Measurements from ENCODE around the gene CSN3. TPM values are rescaled to one million over a fixed set of nuclear protein-coding genes. Genes with fewer than 3 reads are reported as not detected.
"Not testable (repeated sequence)": the region's sequence is repeated elsewhere in the genome, so short reads cannot be mapped to it uniquely, and the experiment has no call there.

CSN3 gene
- total RNA-seq, 2 experiments from 2014 or later, result not detected

DNA sequence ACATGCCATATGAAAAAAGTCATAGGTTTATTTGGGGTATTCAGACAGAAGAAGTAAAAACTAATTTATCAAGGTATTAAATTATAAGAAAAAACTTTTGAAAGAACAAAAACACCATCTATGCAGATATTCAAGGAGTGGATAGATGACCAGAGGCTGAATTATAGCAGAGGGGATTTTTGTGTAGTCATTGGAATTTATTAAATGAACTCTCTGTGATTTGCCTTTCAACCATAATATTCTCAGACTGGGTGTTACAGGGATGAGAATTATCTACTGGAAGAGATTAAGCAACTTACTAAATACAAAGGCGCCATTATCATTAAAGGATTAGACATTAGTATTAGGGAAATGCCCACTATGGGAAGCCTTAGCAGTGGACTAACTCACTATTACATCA is 25.8 kb upstream of the CSN3 start:
- BruUV-seq (replicated peaks); H4K20me1 ChIP-seq (ENCODE audit: insufficient read depth, low read length); H3K79me2 ChIP-seq (ENCODE audit: insufficient read depth, low read depth, low read length); H2AFZ ChIP-seq (ENCODE audit: low read length); H3K27ac ChIP-seq (ENCODE audit: low read depth, low read length, poor library complexity, severe bottlenecking); H3K9me3 ChIP-seq (ENCODE audit: low read length); H3K4me3 ChIP-seq (ENCODE audit: low read depth, low read length, poor library complexity, severe bottlenecking); H3K4me1 ChIP-seq (ENCODE audit: insufficient read depth, low read length, poor library complexity, severe bottlenecking); intact Hi-C loops (cut with micrococcal nuclease; ENCODE audit: unreplicated experiment); CTCF ChIA-PET (ENCODE audit: unreplicated experiment); DNase-seq (ENCODE audit: low spot score); H3K9me2 ChIP-seq (ENCODE audit: insufficient read depth, low read length); H3K36me3 ChIP-seq (ENCODE audit: insufficient read depth, low read length); H3K4me2 ChIP-seq (ENCODE audit: low read length): not testable (repeated sequence)
- POLR2A ChIA-PET, result interaction anchor here (0.7 kb wide), 1 partner anchor 1184 kb away, joined by 5 read pairs; no protein-coding TSS in a partner anchor

DNA sequence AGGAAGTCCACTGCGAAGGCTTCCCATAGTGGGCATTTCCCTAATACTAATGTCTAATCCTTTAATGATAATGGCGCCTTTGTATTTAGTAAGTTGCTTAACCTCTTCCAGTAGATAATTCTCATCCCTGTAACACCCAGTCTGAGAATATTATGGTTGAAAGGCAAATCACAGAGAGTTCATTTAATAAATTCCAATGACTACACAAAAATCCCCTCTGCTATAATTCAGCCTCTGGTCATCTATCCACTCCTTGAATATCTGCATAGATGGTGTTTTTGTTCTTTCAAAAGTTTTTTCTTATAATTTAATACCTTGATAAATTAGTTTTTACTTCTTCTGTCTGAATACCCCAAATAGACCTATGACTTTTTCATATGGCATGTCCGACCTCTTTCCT is 21.0 kb upstream of the CSN3 start:
- H3K9me3 ChIP-seq (ENCODE audit: low read length); H2AFZ ChIP-seq (ENCODE audit: low read length); intact Hi-C loops (cut with micrococcal nuclease; ENCODE audit: unreplicated experiment); H3K79me2 ChIP-seq (ENCODE audit: insufficient read depth, low read depth, low read length); H4K20me1 ChIP-seq (ENCODE audit: insufficient read depth, low read length); H3K4me3 ChIP-seq (ENCODE audit: low read depth, low read length, poor library complexity, severe bottlenecking); H3K4me2 ChIP-seq (ENCODE audit: low read length); BruUV-seq (replicated peaks); H3K4me1 ChIP-seq (ENCODE audit: insufficient read depth, low read length, poor library complexity, severe bottlenecking); H3K36me3 ChIP-seq (ENCODE audit: insufficient read depth, low read length); CTCF ChIA-PET (ENCODE audit: unreplicated experiment); DNase-seq (ENCODE audit: low spot score); H3K9me2 ChIP-seq (ENCODE audit: insufficient read depth, low read length); H3K27ac ChIP-seq (ENCODE audit: low read depth, low read length, poor library complexity, severe bottlenecking): not testable (repeated sequence)
- POLR2A ChIA-PET, result interaction anchor here (0.6 kb wide), 1 partner anchor 9 kb away, joined by 3 read pairs; no protein-coding TSS in a partner anchor

DNA sequence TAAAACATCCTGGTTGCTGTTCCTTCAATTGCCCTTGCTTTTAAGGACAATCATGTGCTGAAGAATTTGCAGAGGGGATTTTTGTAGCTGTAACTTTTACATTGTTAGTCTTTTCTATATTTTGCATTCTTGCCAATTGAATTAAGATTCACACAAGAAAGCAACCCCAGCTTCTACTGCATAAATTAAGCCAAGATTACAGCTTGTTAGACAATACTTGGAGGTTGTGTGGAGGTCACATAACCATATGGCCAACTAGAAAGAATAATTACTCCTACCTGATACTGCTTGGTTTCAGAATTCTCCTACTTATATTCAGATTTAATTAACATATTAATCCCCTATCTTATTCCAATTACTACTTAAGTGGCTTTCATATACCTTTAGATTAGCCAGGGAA is 20.6 kb upstream of the CSN3 start:
- POLR2A ChIA-PET; DNase-seq (ENCODE audit: low spot score); H3K27ac ChIP-seq (ENCODE audit: low read depth, low read length, poor library complexity, severe bottlenecking); H3K4me3 ChIP-seq (ENCODE audit: low read depth, low read length, poor library complexity, severe bottlenecking); H3K4me2 ChIP-seq (ENCODE audit: low read length); intact Hi-C loops (cut with micrococcal nuclease; ENCODE audit: unreplicated experiment); H2AFZ ChIP-seq (ENCODE audit: low read length); CTCF ChIA-PET (ENCODE audit: unreplicated experiment); H3K36me3 ChIP-seq (ENCODE audit: insufficient read depth, low read length); H4K20me1 ChIP-seq (ENCODE audit: insufficient read depth, low read length); H3K9me2 ChIP-seq (ENCODE audit: insufficient read depth, low read length); BruUV-seq (replicated peaks); H3K9me3 ChIP-seq (ENCODE audit: low read length); H3K4me1 ChIP-seq (ENCODE audit: insufficient read depth, low read length, poor library complexity, severe bottlenecking); H3K79me2 ChIP-seq (ENCODE audit: insufficient read depth, low read depth, low read length): not testable (repeated sequence)

DNA sequence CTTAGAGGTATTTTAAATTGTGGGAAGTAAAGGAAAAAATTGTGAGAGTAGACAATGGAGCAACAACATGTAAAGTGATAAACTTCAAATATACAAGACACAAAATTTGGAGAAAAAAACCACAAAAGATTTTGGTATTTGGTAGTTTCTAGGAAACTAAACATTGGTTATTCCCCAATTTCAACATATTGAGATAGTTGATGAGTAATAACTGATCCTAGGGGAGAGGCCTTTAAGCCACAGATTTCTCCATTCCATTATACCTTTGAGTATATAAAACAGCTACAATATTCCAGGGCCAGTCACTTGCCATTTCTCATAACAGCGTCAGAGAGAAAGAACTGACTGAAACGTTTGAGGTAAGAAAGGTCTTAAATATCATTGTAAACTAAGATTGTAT is 16.6 kb upstream of the CSN3 start, which contains the start of gene FDCSP:
FDCSP (plus strand) TSS at position 301 of the 400 bp plus-strand sequence. CDS start 5,071 bp downstream, outside the sequence.
- DNase-seq (ENCODE audit: low spot score), result no peak
- intact Hi-C loops (cut with micrococcal nuclease; ENCODE audit: unreplicated experiment), result no loop called here
- CTCF ChIA-PET (ENCODE audit: unreplicated experiment), result no interaction called here
- no peak within 1 kb of the TSS for H3K27ac ChIP-seq (ENCODE audit: low read depth, low read length, poor library complexity, severe bottlenecking)
- POLR2A ChIA-PET, result no interaction called here
- no peaks in the 10 kb centered on the region for H3K79me2 ChIP-seq (ENCODE audit: insufficient read depth, low read depth, low read length)
- H3K36me3 ChIP-seq (ENCODE audit: insufficient read depth, low read length), result no peaks in the 10 kb centered on the region
- H3K9me2 ChIP-seq (ENCODE audit: insufficient read depth, low read length), result no peaks in the 10 kb centered on the region
- no peaks in the 10 kb centered on the region for H3K4me1 ChIP-seq (ENCODE audit: insufficient read depth, low read length, poor library complexity, severe bottlenecking)
- TF ChIP-seq, protein P1, sequence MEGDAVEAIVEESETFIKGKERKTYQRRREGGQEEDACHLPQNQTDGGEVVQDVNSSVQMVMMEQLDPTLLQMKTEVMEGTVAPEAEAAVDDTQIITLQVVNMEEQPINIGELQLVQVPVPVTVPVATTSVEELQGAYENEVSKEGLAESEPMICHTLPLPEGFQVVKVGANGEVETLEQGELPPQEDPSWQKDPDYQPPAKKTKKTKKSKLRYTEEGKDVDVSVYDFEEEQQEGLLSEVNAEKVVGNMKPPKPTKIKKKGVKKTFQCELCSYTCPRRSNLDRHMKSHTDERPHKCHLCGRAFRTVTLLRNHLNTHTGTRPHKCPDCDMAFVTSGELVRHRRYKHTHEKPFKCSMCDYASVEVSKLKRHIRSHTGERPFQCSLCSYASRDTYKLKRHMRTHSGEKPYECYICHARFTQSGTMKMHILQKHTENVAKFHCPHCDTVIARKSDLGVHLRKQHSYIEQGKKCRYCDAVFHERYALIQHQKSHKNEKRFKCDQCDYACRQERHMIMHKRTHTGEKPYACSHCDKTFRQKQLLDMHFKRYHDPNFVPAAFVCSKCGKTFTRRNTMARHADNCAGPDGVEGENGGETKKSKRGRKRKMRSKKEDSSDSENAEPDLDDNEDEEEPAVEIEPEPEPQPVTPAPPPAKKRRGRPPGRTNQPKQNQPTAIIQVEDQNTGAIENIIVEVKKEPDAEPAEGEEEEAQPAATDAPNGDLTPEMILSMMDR (conservative IDR thresholded peaks at IDR 0.05; ENCODE audit: low read length), result no peak
- no peak for TF ChIP-seq EZH2phosphoT487 (IDR thresholded peaks at IDR 0.05; ENCODE audit: borderline replicate concordance, low read depth, low read length)
- no peak within 1 kb of the TSS for H3K4me2 ChIP-seq (ENCODE audit: low read length)
- H2AFZ ChIP-seq (ENCODE audit: low read length), result no peak within 1 kb of the TSS
- H4K20me1 ChIP-seq (ENCODE audit: insufficient read depth, low read length), result no peaks in the 10 kb centered on the region
- H3K9me3 ChIP-seq (ENCODE audit: low read length), result no peaks in the 10 kb centered on the region
- no peak within 1 kb of the TSS for H3K4me3 ChIP-seq (ENCODE audit: low read depth, low read length, poor library complexity, severe bottlenecking)
- no TSS peak for BruUV-seq (replicated peaks)
